Stimulated activated CD4-positive, alpha-beta T cell treated with anti-CD3 and anti-CD28 coated beads, Interleukin-2, amount 100 ng/mL, for 4 hours (primary cell): ENCODE data around the gene CACNG4.
"Not testable (repeated sequence)": the region's sequence is repeated elsewhere in the genome, so short reads cannot be mapped to it uniquely, and the experiment has no call there.

ENCODE experiments used
- DNase-seq: peaks from one replicate; pipeline ENCODE4 v3.0.0-alpha.2; 2020; ENCODE audit warnings: low read depth

Gene CACNG4

DNA sequence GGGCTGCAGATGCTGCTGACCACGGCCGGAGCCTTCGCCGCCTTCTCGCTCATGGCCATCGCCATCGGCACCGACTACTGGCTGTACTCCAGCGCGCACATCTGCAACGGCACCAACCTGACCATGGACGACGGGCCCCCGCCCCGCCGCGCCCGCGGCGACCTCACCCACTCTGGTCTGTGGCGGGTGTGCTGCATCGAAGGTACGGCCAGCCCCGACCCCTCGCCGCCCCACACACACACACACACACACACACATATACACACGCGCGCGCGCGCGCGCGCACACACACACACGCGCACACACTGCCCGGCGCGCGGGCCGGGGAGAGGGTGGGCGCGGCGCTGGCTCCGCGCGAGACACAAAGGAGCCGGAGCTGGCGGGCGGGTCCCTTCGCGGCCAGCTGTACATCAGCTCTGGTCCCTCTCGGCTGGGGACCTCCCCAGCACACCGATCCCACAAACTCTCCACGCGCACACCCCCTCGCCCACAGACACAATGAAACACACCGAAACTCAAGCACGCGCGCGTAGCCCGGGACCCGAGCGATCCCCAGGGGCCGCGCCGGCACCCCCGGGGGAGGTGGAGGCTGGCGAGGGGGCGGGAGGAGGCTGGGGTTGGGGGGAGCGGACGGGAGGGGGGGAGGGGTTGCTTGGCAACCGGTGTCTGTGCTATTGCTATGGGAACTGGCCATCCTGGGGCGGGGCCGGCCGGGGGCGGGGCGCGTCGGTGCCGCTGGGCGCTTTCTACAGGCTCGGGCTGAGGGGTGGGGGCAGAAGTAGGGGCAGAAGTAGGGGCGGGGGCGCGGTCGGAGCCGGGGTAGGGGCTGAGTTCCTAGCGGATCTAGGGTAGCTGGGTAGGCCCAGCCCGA is 658 bp downstream of the CACNG4 start:
- no peak for DNase-seq

DNA sequence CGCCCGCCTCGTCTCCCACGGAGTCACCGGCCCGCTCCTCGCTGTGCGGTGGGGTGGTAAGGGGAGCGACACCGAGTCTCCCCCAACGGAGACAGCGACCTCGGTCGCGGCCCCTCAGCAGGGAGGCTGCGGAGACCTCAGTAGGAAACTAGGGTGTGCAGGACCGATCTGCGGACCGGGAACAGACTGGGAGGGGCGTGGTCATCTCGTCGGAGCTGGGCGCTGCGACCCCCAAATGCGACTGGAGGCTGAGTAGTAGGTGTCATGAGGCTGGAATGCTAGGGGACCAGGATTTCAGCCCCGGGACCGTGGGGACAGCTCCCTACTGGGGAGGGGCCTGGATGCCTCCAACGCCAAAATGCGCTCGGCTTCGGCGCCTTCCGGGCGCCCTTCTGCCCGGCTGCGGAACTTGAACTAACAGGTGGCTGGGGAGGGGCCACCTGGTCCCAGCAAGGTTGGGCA is 1.3 kb downstream of the CACNG4 start:
- no peak for DNase-seq

DNA sequence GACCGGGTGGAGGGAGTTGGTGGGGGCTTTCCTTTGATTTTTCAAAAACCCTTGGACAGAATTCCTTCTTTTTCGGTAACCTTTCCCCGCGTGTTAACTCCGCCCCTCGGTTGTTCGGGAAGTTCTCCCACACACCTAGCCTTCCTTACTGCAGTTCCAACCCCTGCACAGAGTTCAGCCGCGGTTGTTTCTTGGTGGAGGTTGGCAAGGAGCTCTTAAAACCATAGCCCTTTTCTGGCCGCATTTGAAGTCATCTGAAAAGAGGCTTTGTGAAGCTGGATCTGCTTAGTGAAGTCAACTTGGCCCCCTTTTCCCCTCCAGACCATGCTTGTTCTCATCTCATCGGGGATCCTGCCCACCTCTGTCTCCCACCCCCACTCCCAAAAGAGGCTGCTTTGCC is 1.8 kb downstream of the CACNG4 start:
- DNase-seq, result no peak

DNA sequence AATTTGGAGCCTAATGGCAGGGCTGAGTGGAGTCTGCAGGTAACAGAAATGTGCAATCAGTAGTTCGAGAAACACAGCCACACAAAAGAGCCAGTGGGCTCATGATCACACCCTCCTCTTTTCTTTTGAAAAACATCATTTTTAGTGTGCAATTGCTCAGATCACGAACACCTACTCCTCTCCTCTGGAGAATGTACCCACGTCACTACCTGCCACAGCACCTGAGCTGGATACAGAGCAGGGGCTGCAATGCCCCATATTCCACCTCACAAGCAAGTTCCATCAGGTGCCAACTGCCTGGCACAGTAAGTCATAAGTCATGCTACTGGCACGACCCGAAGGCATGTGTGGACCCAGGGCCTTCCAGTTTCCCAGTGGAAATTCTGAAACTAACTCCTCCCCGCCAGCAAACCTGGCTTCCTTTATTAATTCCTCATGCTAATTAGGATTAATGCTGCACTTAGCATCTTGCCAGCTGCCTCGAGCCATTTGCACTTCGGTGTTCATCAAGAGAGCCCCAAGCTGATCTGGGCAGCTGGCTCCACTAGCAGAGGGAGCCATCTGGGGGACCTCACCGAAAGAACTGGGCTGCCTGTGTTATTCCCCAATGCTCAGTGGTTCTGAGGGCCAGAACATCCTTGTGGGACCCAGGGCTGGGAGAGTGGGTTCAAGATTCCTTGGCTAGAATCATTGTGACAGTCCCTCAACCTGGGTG is 2.4 kb downstream of the CACNG4 start:
- DNase-seq, result no peak

DNA sequence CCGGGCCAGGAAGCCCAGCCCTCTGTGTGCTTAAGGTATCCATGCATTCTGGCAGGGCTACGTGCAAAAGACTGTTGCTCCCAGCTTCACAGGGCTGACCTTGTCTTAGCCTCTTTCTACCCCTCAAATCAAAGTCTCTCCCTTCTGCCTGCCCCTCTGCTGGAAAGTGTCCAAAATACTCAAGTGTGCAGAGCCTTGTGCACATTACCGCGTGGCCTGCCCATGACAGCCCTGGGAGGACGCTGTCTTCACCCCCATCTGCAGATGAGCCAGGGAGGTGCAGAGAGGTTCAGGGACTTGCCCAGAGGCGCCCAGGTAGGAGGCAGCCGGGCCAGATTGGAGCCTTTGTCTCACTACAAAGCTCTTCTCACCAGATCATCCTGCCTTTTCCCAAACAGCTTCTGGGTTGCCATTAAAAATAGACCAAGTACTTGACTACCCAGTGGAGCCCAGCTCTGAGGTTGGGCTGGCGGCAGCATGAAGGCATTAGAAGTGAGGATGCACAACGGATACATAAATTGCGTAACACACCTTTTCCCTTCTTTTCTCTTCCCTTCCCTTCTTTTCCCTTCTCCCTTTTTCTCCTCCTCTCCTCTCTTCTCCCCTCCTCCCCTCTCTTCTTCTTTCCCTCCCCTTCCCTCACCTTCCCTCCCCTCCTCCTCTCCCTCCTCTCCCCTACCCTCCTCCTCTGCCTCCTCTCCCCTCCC is 3.5 kb downstream of the CACNG4 start:
- DNase-seq, result no peak

DNA sequence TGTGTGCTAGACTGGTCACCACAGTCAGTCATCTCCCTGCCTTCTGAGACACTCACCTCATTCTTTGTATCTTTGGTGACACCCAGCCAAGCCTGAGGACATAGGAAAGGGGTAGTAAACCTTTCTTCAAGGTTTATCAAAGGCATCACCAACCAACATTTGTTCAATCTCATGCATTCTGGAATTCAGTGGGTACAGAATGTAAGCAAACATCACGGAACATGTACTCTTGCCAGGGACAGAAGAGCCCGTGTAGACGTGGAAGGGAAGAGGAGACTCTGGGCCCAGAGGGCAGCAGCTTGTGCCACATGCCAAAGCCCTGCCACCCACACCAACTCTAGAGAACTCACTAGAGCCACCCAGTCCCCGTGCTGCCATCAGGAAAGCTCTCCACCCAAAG is 4.4 kb downstream of the CACNG4 start:
- no peak for DNase-seq

DNA sequence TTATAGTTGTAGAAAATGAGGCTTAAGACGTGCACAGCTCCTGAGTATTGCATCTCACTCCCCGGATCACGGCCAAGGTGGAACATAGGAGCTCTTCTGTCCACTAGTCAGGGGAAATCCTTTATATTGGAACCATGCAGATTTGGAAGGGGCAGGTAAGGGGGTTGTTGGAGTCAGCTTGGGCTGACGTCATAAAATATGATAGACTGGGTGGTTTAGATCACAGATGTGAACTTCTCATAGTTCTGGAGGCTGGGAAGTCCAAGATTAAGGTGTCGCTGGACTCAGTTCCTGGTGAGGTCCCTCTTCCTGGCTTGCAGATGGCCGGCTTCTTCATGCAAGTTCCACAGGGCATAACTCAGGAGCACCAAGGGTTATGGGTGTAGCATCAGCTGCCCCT is 5.6 kb downstream of the CACNG4 start:
- DNase-seq, result no peak

DNA sequence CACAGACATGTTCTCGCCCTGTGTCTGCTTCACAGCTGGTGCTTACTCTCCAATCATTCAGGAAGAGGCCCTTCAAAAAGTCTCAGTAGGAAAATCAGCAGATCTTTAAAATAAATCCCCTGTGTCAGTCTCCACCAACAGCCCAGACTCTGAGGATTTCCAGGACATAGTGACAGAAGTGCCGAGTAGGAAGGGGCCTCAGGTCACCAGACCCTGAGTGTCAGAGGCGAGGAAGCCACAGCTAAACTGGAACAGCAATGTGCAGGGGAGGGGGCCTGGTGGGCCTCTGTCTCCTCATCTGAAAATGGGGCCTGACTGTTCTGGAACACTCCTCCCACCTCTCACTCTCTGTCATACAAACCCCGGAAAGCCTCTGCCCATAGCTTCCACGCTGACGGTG is 6.3 kb downstream of the CACNG4 start:
- DNase-seq, result no peak

DNA sequence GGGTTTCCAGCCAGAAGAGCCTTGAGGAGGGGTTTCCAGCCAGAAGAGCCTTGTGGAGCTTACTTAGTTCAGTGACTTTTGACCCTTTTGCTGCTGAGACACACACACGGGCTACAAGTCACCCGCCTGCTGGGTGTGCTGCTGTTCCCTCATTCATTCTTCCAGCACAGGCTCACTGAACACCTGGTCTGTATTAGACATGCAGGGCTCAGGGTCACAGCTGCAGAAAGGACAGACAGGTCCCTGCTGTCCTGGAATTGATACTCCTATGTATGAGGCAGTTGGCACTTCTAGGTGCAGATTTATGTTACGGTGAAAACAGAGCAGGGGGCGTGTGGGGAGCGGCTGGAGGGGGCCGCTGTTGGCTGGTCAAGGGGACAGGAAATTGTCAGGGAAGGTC is 6.8 kb downstream of the CACNG4 start:
- DNase-seq, result no peak

DNA sequence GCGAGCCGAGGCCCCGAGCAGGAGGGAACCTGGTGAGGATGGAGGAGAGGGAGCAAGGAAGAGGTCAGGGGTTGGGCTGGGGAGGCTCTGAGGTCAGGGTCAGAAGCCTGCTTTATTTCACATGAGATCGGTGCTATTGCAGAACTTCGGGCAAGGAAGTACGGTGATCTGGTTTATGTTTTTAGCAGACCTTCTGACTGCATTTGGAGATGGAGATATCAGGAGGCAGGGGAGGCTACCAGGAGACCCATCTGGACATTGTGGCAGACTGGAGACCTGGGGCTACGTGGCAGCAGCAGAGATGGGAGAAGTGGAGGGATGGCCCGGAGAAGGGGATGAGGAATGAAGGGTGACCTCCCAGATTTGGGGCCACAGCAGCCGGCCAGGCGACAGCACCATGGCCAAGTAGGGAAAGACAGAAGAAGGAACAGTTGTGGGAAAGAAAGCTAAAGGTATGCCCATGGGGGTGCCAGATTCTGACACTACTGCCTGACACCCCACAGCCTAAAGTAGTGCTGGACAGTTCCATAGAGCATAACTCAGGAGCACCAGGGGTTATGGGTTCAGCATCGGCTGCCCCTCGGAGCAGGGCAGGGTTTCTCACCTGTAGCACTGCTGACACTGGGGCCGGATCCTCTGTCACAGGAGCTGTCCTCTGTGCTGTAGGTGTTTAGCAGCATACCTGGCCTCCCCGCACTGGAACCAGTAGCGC is 7.4 kb downstream of the CACNG4 start:
- no peak for DNase-seq

DNA sequence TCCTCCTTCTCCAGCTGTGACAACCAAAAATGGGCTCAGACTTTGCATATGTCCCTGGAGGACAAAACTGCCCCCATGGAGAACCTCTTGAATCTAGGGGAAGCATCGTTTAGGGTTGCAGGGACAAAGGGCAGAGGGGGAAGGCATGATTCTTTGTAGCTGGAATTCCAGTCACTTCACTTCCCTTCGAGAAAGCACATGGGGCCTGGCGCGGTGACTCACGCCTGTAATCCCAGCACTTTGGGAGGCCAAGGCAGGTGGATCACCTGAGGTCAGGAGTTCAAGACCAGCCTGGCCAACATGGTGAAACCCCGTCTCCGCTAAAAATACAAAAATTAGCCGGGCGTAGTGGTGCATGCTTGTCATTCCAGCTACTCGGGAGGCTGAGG is 7.9 kb downstream of the CACNG4 start:
- not testable (repeated sequence) for DNase-seq

DNA sequence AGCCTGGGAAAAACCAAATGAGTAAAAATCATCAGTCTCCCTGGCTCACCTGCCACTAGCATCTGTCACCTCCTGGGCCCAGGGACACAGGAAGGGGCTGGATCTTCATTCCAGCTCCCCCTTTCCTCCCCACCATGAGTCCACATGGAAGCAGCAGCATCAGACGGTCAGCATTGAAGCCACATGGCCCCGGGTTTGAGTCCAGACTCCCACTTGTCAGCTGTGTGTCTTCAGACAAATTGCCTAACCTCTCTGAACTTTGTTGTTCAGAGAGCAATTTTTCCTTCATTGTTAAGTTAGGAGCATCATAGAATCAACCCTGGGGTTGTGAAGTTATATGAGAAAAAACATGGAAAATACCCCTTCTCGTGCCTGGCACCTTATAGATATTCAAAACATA is 10.7 kb downstream of the CACNG4 start:
- no peak for DNase-seq

DNA sequence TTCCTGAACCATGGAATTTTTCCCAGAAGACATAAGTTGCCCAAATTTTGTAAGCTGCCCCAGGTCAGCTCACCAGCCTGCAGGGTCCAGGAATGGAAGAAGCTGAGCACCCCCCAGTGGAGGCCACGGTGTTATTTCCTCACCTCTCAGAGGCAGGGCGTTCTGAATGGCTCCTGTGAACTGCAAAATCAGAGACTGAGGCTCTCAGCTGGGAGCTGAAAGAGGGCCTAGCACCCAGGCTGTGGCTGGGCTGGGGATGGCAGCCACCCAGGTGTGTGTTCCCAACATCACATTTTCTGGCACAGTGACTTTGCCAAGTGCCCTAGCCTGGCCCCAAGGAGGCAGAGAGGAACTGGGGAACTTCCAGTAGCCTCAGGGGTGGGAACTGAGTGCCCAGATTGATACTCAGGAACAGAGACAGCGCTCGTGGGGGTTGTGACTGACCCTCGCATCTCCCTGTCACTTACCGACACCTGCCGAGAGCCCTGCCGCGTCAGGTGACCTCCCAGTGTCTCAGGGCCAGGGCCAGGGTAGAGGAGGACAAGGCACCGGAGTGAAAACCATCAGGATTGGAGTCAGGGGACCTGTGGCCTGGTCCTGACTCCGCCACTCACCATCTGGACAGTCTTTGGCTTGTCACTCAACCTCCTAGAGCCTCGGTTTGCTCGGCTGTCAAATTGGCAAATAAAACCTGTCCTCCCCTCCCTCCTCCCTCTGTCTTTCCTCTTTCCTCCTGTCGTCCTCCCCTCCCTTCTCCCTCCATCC is 11.3 kb downstream of the CACNG4 start:
- no peak for DNase-seq

DNA sequence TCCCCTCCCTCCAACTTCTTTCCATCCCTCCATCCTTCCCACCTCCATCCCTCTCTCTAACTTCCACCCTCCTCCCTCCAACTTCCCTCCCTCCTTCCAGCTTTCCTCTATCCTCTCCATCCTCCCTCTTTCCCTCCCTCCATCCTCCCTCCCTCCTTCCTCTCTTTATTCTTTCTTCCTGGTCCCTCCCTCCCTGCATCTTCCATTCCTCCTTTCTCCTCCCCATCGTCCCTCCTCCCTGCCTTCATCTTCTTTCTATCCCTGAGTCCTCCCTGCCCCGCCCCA is 11.8 kb downstream of the CACNG4 start:
- DNase-seq, result no peak

DNA sequence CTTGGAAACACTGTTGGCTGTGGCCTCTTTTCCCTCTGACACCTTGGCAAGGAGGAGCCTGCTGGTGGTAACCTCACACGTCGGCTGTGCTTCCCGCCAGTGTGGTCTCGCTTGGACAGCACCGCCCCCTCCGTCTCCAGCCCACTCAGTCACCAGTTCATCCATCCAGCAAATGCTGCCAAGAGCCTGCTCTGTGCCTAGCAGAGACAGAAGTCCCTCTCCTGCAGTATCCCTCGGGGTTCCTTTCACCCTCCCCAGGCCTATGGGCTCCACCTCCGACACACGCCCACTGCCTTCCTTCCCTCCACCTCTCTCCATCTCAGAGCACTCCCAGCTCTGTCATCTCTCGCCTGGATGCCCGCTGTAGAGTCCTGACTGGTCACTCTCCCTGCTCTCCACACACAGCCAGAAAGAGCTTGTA is 12.3 kb downstream of the CACNG4 start:
- no peak for DNase-seq

DNA sequence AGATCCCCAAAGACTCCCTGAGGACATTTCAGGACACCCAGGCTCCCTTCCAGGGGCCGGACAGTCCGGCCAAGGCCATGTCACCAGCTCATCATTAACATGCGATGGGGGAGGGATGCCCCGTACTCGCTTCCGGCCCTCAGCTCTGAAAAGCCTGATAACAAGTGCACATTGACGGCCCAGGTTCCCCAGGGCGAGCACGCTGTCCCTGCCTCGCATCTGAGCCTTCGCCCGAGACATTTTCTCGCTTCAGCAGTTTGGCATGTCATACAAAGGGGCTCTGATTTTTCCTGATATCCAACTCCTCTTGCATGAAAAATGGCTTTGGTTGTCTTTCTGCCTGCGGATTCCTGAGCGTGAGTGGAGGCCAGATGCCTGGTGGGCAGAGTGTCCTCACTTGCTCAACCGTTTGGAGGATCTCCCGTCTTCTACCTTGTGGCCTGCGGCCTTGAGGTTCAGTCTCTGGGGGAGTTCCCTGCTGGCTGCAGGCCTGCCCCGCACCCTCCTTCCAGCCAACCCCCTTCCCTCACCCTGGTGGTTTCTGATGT is 14.1 kb downstream of the CACNG4 start:
- DNase-seq, result no peak

DNA sequence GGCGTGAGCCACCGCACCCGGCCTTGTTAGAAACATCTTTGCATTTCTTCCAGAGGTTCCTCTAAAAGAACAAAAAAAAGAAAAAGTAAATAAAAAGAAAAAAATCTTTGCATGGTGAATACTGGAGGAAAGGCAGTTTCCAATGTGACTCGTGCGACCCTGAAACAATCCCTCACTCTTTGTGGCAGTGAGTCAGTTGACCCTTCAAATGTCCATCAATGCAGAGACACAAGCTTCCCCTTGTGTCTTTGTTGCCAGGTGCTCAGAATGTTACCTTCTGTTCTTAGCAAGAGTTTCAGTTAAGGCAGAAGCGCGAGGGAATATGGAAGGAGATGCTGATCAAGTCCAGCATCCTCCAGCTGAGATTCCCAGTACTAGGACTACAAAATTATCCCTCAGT is 16.4 kb downstream of the CACNG4 start:
- no peak for DNase-seq

DNA sequence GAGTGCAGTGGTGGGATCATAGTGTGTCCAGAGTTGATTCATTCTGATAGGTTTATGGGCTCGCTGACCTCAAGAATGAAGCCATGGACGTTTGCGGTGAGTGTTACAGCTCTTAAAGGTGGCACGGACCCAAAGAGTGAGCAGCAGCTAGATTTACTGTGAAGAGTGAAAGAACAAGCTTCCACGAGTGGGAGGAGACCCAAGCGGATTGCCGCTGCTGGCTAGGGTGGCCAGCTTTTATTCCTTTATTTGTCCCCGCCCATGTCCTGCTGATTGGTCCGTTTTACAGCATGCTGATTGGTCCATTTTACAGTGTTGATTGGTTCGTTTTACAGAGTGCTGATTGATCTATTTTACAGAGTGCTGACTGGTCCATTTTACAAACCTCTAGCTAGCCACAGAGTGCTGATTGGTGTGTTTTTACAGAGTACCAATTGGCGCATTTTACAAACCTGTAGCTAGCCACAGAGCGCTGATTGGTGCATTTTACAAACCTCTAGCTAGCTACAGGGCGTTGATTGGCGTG is 17.5 kb downstream of the CACNG4 start:
- no peak for DNase-seq

DNA sequence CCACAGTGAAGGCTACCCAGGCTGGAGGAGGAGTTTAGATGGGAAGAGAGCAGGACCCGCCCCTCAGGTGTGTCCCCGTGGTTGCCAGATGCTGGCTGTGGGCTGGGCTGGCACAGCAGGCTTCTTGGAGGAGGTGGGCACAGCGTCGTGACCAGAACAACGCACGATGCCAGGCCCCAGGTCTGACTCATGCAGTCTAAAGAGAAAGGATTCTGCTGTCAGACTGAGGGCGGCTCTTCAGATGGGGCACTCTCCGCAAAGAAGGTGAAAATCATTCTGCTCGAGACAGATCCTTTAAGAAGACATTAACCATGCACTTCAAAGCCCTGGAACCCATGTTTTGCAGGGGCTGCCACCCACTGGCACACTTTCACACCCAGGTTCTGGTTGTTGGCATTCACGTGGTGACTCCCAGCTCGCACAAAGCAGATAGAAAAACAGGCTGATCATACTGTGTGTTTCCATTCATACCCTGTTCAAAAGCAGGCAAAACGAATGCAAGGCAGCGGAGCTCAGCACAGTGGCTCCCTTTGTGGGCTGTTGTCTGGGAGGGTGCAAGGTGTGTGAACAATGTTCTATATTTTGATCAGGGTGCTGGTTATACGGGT is 19.0 kb downstream of the CACNG4 start:
- no peak for DNase-seq

DNA sequence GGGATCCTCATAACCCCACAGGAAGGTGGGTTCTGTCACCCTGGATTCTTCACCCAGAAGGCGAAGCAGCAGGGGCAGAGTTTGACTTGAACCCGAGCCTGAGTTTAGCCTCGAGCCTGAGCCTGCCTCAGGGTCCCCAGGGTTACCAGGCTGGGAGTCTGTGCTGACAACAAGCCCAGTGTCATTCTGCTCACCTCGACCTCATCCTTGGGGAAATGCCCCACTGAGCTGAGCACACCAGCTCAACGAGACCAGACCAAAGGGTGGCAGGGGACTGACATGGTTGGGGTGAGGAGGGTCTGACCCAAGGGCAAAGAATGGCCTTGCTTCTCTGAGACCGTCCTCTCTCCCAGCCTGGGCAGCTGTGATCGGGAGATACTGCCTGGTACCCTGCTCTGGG is 20.2 kb downstream of the CACNG4 start:
- no peak for DNase-seq
